ENCODE measurements around the gene SPATA31E1.

The SPATA31E1 gene

DNA sequence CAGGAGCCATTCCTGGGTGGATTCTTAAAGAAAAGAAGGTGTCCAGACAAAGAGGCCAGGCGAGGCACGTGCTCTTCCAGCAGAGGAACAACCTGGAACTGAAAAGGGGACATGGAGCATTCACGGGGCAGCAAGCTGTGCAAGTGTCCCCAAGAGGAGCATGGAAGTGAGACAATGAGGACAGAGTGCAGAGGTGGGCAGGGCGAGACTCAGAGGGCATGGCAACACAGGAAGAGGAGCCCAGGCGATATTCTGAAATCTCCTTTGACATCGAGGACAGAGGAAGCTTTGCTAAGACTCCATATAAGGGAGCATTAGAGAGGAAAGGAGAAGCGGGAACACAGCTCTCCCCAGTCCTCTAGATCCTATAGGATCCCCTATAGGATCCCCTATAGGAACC, 29.4 kb upstream of the SPATA31E1 start:
- Histone ChIP-seq H3K36me3 (ENCODE audit: control insufficient read depth, insufficient read depth, low read length) (no peaks in the 10 kb centered on the region), H3K27me3 (ENCODE audit: control insufficient read depth, insufficient read depth, low read length) (no peaks in the 10 kb centered on the region), H3K9ac (ENCODE audit: low read depth, low read length) (no peak overlapping the region), H3K27ac (ENCODE audit: low read depth, low read length) (no peak overlapping the region), H3K9me3 (ENCODE audit: control insufficient read depth, insufficient read depth, low read length) (no peaks in the 10 kb centered on the region), H3K4me3 (ENCODE audit: low read depth, low read length) (no peak overlapping the region), H3K4me1 (ENCODE audit: control insufficient read depth, insufficient read depth, low read length) (no peaks in the 10 kb centered on the region)

DNA sequence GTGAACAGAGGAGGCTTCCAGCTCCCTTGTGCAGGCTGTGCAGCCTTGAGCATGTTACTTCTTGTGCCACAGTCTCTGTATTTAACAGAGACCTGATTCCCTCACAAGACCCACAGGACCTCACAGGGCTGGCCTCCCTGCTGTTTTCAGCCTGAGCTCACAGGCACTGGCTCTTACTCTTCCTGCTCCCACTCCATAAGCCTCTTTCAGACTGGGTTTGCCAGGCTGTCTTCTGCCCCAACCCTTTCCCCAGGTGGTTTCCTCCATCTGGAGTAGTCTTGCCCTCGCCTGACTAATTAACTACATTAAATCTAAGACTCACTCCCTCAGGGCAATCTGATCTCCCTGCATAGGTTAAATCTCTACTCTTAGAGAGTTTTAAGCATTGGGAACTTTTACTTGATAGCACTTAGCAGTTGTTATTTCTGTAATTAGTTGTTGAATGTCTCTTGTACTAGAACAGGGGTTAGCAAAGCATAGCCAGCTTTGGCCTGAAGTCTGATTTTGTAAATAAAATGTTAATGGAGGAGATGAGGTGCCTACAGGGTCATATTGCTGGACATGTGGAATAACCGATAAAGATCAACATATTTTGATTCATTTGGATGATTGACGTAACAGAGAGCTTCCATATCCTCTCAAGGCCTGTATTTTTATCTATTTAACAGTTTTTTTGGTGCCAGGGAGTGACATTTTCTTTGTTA, 28.6 kb upstream of the SPATA31E1 start:
- no peak overlapping the region for H3K27ac ChIP-seq (ENCODE audit: low read depth, low read length)
- H3K4me1 ChIP-seq (ENCODE audit: control insufficient read depth, insufficient read depth, low read length): no peaks in the 10 kb centered on the region
- no peaks in the 10 kb centered on the region for H3K9me3 ChIP-seq (ENCODE audit: control insufficient read depth, insufficient read depth, low read length)
- H3K9ac ChIP-seq (ENCODE audit: low read depth, low read length): no peak overlapping the region
- H3K4me3 ChIP-seq (ENCODE audit: low read depth, low read length): no peak overlapping the region
- no peaks in the 10 kb centered on the region for H3K36me3 ChIP-seq (ENCODE audit: control insufficient read depth, insufficient read depth, low read length)
- no peaks in the 10 kb centered on the region for H3K27me3 ChIP-seq (ENCODE audit: control insufficient read depth, insufficient read depth, low read length)

DNA sequence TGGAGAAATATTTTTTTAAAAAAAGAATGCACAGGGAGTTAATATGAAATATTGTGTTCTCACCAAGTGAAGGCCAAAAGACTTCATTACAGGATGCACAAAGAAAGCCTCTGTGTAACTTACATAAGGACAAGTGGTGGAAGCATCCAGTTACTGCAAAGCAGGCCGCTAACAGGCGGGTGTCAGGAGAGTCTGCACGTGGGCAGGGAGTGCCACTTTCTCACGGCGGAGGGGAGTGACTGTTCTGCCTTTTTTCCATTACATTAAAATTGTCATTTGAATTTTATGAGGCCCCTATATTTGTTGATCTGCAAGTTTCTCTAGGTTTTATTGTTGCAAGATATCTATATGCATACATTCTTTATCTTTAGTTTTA, 28.1 kb upstream of the SPATA31E1 start:
- no peaks in the 10 kb centered on the region; the same call in 1 of the 2 replicates for H3K9me3 ChIP-seq (ENCODE audit: control insufficient read depth, insufficient read depth, low read length)
- no peak overlapping the region for H3K27ac ChIP-seq (ENCODE audit: low read depth, low read length)
- no peak overlapping the region for H3K9ac ChIP-seq (ENCODE audit: low read depth, low read length)
- no peaks in the 10 kb centered on the region for H3K4me1 ChIP-seq (ENCODE audit: control insufficient read depth, insufficient read depth, low read length)
- no peak overlapping the region for H3K4me3 ChIP-seq (ENCODE audit: low read depth, low read length)
- no peaks in the 10 kb centered on the region for H3K36me3 ChIP-seq (ENCODE audit: control insufficient read depth, insufficient read depth, low read length)
- no peaks in the 10 kb centered on the region for H3K27me3 ChIP-seq (ENCODE audit: control insufficient read depth, insufficient read depth, low read length)

DNA sequence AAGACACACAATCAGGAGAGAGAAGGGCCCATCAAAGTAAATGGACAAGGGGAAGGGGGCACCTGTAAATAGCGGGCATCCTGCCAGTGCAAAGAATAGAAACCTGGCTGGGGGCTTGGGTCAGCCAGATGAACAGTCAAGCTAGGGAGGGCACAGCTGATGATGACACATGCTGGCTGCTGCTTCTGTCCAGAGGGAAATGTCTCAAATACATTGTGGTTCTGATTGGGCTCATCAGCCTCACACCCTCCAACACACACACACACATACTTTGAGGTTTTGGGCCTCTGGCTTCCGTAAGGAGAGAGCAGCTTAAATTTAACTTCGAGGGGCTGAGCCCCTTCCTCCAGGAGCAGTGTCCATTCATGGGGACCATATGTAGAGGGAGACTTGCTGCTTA, 27.6 kb upstream of the SPATA31E1 start:
- H3K27me3 ChIP-seq (ENCODE audit: control insufficient read depth, insufficient read depth, low read length): no peaks in the 10 kb centered on the region
- H3K9ac ChIP-seq (ENCODE audit: low read depth, low read length): no peak overlapping the region
- H3K9me3 ChIP-seq (ENCODE audit: control insufficient read depth, insufficient read depth, low read length): no peaks in the 10 kb centered on the region; the same call in 1 of the 2 replicates
- H3K4me1 ChIP-seq (ENCODE audit: control insufficient read depth, insufficient read depth, low read length): no peaks in the 10 kb centered on the region
- no peak overlapping the region for H3K27ac ChIP-seq (ENCODE audit: low read depth, low read length)
- H3K4me3 ChIP-seq (ENCODE audit: low read depth, low read length): no peak overlapping the region
- H3K36me3 ChIP-seq (ENCODE audit: control insufficient read depth, insufficient read depth, low read length): no peaks in the 10 kb centered on the region

DNA sequence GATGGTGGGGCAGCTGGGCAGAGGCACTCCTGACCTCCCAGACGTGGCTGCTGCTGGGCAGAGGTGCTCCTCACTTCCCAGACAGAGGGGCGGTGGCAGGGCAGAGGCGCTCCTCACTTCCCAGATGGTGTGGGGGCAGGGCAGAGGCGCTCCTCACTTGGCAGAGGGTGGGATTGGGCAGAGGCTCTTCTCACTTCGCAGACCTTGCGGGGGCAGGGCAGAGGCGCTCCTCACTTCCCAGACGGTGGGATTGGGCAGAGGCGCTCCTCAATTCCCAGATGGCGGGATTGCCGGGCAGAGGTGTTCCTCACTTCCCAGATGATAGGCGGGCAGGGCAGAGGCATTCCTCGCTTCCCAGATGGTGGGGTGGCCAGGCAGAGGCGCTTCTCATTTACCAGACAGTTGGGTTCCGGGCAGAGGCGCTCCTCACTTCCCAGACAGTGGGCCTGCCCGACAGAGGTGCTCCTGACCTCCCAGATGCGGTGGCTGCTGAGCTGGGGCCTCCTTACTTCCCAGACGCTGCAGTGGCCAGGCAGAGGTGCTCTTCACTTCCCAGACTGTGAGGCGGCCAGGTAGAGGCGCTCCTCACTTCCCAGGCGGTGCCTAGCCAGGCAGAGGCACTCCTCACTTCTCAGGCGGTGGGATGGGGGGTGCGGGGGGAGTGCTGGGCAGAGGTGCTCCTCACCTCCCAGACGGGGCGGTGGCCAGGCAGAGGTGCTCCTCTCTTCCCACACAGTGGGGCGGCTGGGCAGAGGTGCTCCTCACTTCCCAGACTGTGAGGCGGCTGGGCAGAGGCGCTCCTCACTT, 25.3 kb upstream of the SPATA31E1 start:
- H3K36me3 ChIP-seq (ENCODE audit: control insufficient read depth, insufficient read depth, low read length): no peaks in the 10 kb centered on the region
- H3K9me3 ChIP-seq (ENCODE audit: control insufficient read depth, insufficient read depth, low read length): no peaks in the 10 kb centered on the region; the same call in 1 of the 2 replicates
- H3K4me3 ChIP-seq (ENCODE audit: low read depth, low read length): no peak overlapping the region
- no peak overlapping the region for H3K27ac ChIP-seq (ENCODE audit: low read depth, low read length)
- H3K9ac ChIP-seq (ENCODE audit: low read depth, low read length): no peak overlapping the region
- H3K4me1 ChIP-seq (ENCODE audit: control insufficient read depth, insufficient read depth, low read length): no peaks in the 10 kb centered on the region
- H3K27me3 ChIP-seq (ENCODE audit: control insufficient read depth, insufficient read depth, low read length): no peaks in the 10 kb centered on the region

DNA sequence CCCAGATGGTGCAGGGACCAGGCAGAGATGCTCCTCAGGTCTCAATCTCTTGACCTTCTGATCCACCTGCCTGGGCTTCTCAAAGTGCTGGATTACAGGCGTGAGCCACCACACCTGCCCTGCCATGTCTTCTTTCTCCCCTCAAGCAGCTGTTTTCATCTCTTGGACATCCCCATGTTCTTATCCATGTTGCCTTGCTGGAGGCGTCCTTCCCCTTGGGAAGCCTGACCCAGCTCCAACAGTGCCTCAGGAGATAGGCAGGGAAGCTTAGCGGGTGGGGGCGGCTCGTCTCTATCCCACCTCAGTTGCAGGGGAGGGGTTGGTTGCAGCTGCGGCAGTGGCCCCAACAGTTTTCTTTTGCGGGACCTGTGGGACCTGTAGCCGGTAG, 24.7 kb upstream of the SPATA31E1 start:
- H3K36me3 ChIP-seq (ENCODE audit: control insufficient read depth, insufficient read depth, low read length): no peaks in the 10 kb centered on the region
- peaks cover 3% of the 10 kb centered on the region; the same call in 1 of the 2 replicates for H3K4me1 ChIP-seq (ENCODE audit: control insufficient read depth, insufficient read depth, low read length)
- H3K9me3 ChIP-seq (ENCODE audit: control insufficient read depth, insufficient read depth, low read length): no peaks in the 10 kb centered on the region; the same call in 1 of the 2 replicates
- H3K27ac ChIP-seq (ENCODE audit: low read depth, low read length): no peak overlapping the region
- H3K4me3 ChIP-seq (ENCODE audit: low read depth, low read length): no peak overlapping the region
- no peak overlapping the region for H3K9ac ChIP-seq (ENCODE audit: low read depth, low read length)
- H3K27me3 ChIP-seq (ENCODE audit: control insufficient read depth, insufficient read depth, low read length): no peaks in the 10 kb centered on the region

DNA sequence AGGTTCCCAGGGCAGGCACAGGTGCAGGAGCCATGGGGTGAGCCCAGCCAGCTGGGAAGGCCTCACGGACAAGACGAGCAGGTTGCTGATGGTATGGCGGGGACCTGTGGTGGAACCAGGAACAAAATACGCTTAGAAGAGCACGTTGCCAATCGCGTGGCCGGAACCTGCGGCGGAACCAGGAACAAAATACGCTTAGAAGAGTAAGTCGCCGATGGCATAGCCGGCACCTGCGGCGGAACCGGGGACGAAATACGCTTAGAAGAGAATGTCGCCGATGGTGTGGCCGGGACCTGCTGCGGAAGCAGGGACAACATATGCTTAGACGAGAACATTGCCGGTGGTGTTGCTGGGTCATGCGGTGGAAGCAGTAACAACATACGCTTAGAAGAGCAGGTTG, 23.5 kb upstream of the SPATA31E1 start:
- peaks cover 5% of the 10 kb centered on the region; the same call in 1 of the 2 replicates for H3K4me1 ChIP-seq (ENCODE audit: control insufficient read depth, insufficient read depth, low read length)
- no peak overlapping the region for H3K9ac ChIP-seq (ENCODE audit: low read depth, low read length)
- no peaks in the 10 kb centered on the region for H3K36me3 ChIP-seq (ENCODE audit: control insufficient read depth, insufficient read depth, low read length)
- no peaks in the 10 kb centered on the region; the same call in 1 of the 2 replicates for H3K27me3 ChIP-seq (ENCODE audit: control insufficient read depth, insufficient read depth, low read length)
- no peaks in the 10 kb centered on the region; the same call in 1 of the 2 replicates for H3K9me3 ChIP-seq (ENCODE audit: control insufficient read depth, insufficient read depth, low read length)
- no peak overlapping the region for H3K4me3 ChIP-seq (ENCODE audit: low read depth, low read length)
- no peak overlapping the region for H3K27ac ChIP-seq (ENCODE audit: low read depth, low read length)

DNA sequence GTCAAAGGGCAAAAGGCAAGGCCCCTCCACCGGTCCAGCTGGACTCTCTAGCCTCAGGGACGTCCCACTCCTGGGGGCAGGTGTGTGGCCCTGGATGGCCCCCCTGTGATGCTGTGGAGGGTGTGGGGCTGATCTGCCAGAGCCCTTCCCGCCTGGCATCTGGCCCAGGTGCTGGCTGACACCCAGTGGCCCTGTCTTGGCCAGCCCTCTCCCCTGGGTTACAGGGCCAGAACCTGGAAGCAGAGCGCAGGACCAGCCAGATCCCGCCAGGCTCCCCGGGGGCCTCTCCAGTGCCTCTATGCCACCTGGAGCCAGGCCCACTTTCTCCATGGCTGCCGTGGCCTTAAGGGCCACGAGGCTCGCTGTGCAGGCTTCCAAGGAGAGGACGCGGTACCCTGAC, 22.9 kb upstream of the SPATA31E1 start:
- Histone ChIP-seq H3K9me3 (ENCODE audit: control insufficient read depth, insufficient read depth, low read length) (no peaks in the 10 kb centered on the region; the same call in 1 of the 2 replicates), H3K4me3 (ENCODE audit: low read depth, low read length) (no peak overlapping the region), H3K4me1 (ENCODE audit: control insufficient read depth, insufficient read depth, low read length) (peaks cover 5% of the 10 kb centered on the region; the same call in 1 of the 2 replicates), H3K27me3 (ENCODE audit: control insufficient read depth, insufficient read depth, low read length) (no peaks in the 10 kb centered on the region; the same call in 1 of the 2 replicates), H3K36me3 (ENCODE audit: control insufficient read depth, insufficient read depth, low read length) (no peaks in the 10 kb centered on the region), H3K9ac (ENCODE audit: low read depth, low read length) (no peak overlapping the region), H3K27ac (ENCODE audit: low read depth, low read length) (no peak overlapping the region)

DNA sequence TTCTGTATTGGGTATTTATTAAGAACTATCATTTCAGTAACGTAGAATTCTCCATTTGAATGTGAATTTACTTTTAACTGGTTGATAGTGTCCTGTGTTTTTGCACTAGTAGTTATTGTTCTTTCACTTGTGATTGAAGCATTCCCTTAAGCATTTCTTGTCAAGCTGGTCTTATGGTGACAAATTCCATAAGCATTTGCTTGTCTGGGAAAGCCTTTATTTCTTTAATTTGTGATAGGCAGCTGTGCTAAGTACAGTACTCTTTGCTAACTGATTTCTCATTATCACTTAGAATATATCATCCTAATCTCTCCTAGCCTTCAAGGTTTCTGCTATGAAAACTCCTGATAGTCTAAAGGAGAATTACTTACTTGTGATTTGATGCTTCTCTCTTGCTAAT, 21.3 kb upstream of the SPATA31E1 start:
- no peak overlapping the region for H3K9ac ChIP-seq (ENCODE audit: low read depth, low read length)
- H3K4me1 ChIP-seq (ENCODE audit: control insufficient read depth, insufficient read depth, low read length): peaks cover 5% of the 10 kb centered on the region; the same call in 1 of the 2 replicates
- no peaks in the 10 kb centered on the region for H3K36me3 ChIP-seq (ENCODE audit: control insufficient read depth, insufficient read depth, low read length)
- H3K27ac ChIP-seq (ENCODE audit: low read depth, low read length): no peak overlapping the region
- no peaks in the 10 kb centered on the region; the same call in 1 of the 2 replicates for H3K27me3 ChIP-seq (ENCODE audit: control insufficient read depth, insufficient read depth, low read length)
- no peak overlapping the region for H3K4me3 ChIP-seq (ENCODE audit: low read depth, low read length)
- H3K9me3 ChIP-seq (ENCODE audit: control insufficient read depth, insufficient read depth, low read length): no peaks in the 10 kb centered on the region; the same call in 1 of the 2 replicates

DNA sequence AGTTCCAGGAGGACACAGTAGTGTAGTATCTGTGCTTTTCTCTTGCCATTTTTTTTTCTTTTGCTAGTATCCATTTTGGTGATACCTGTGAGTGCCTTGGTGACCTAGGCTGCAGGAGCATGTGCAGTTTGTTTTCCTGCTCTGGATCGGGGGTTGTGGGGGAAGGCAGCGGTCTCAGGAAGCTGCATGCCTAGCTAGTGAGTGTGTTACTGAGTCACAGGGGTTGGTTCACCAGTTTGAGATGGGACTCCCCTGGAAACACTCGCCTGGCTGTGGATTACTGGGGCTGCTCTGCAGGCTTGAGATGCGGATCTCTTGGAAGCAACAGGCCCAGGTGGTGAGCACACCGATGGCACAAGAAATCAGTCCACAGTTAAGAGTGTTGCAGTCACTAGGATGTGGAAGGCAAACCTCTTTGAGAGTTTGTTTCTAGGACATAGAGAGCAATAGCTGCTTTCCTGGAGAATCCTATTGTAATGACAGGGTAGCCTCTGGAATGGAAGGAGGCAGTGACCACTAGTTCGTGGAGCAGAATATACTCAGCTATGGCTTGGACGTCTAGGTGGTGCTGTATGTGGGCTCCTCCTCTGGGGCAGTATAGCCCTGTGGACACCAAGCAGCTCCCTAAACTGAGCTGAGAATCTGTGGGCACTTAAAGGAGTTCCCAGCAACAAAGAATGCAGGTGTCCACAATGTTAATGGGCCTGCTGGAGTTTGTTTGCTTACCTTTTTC, 20.0 kb upstream of the SPATA31E1 start:
- Histone ChIP-seq H3K4me3 (ENCODE audit: low read depth, low read length) (no peak overlapping the region), H3K9ac (ENCODE audit: low read depth, low read length) (no peak overlapping the region), H3K36me3 (ENCODE audit: control insufficient read depth, insufficient read depth, low read length) (no peaks in the 10 kb centered on the region), H3K4me1 (ENCODE audit: control insufficient read depth, insufficient read depth, low read length) (peaks cover 5% of the 10 kb centered on the region; the same call in 1 of the 2 replicates), H3K27me3 (ENCODE audit: control insufficient read depth, insufficient read depth, low read length) (no peaks in the 10 kb centered on the region; the same call in 1 of the 2 replicates), H3K27ac (ENCODE audit: low read depth, low read length) (peak overlapping the region; percentile 71), H3K9me3 (ENCODE audit: control insufficient read depth, insufficient read depth, low read length) (no peaks in the 10 kb centered on the region; the same call in 1 of the 2 replicates)

All from HUES48 (cell line).